ENCODE data around the gene MST1.
A peak's percentile ranks its signal among the peaks of the same experiment; 100 is the strongest.

The MST1 gene

GRCh38 chr3:49689046-49689907, at the start of gene MST1, which contains the start of gene RNF123:
Gene MST1 (minus strand): TSS chr3:49689474. CDS start chr3:49688691, 783 bp downstream.
Gene RNF123 (plus strand): TSS chr3:49689557. CDS start chr3:49691166, 1,609 bp downstream.
- no peak for DNase-seq

- no peak for DNase-seq
Measured at GRCh38 chr3:49738067-49738713, 48.9 kb upstream of the MST1 start.

- no peak for DNase-seq
Measured at GRCh38 chr3:49734752-49735151, 45.5 kb upstream of the MST1 start.

GRCh38 chr3:49733551-49733950, 44.3 kb upstream of the MST1 start:
- DNase-seq, result no peak

- no peak for DNase-seq
Measured at GRCh38 chr3:49732597-49732996, 43.3 kb upstream of the MST1 start.

- no peak for DNase-seq
Measured at GRCh38 chr3:49729966-49730609, 40.8 kb upstream of the MST1 start.

- DNase-seq, result no peak
Measured at GRCh38 chr3:49727924-49728361, 38.7 kb upstream of the MST1 start.

GRCh38 chr3:49727154-49727923, 38.1 kb upstream of the MST1 start:
- DNase-seq, result no peak

- no peak for DNase-seq
Measured at GRCh38 chr3:49725906-49726681, 36.8 kb upstream of the MST1 start.

- no peak for DNase-seq
Measured at GRCh38 chr3:49724586-49724985, 35.3 kb upstream of the MST1 start.

GRCh38 chr3:49723628-49724551, 34.6 kb upstream of the MST1 start, which contains the start of gene GMPPB:
Gene GMPPB (minus strand): TSS chr3:49723951. CDS start chr3:49723726, 225 bp downstream.
- DNase-seq, result peak; percentile 97

- DNase-seq, result no peak
Measured at GRCh38 chr3:49723296-49723627, 34.0 kb upstream of the MST1 start.

GRCh38 chr3:49722896-49723295, 33.6 kb upstream of the MST1 start:
- DNase-seq, result no peak

GRCh38 chr3:49721896-49722781, 32.9 kb upstream of the MST1 start:
- no peak for DNase-seq

- DNase-seq, result no peak
Measured at GRCh38 chr3:49721596-49721895, 32.3 kb upstream of the MST1 start.

- no peak for DNase-seq
Measured at GRCh38 chr3:49720855-49721595, 31.8 kb upstream of the MST1 start.

GRCh38 chr3:49719214-49719884, 30.1 kb upstream of the MST1 start, which contains the start of gene AMIGO3:
Gene AMIGO3 (minus strand): TSS chr3:49719684. CDS start chr3:49719465, 219 bp downstream.
- DNase-seq, result peak; percentile 97

- no peak for DNase-seq
Measured at GRCh38 chr3:49718858-49719213, 29.6 kb upstream of the MST1 start.

All from midbrain (tissue), 1 donor.